HG03442 (cell line): ENCODE results near the gene SLC12A4.
"Not testable (repeated sequence)": the region's sequence is repeated elsewhere in the genome, so short reads cannot be mapped to it uniquely, and the experiment has no call there.

Experiments
- ATAC-seq: cut with Tn5 transposase; IDR thresholded peaks from one replicate; pipeline ENCODE4 v1.9.1; 2021; ENCODE audit warnings: mild to moderate bottlenecking, moderate library complexity; ENCODE audit not compliant: unreplicated experiment

The SLC12A4 gene

GRCh38 chr16:67968400-67969253, at the start of gene SLC12A4:
Gene SLC12A4, minus strand, starts transcription at chr16:67968637. Its CDS starts 84 bp downstream, at chr16:67968553.
- peak; percentile 65 for ATAC-seq

GRCh38 chr16:68015681-68016080, 47.2 kb upstream of the SLC12A4 start, which contains the start of gene DPEP2NB:
Gene DPEP2NB, minus strand, starts transcription at chr16:68015911. Its CDS starts 141 bp downstream, at chr16:68015770.
- no peak for ATAC-seq

DNA sequence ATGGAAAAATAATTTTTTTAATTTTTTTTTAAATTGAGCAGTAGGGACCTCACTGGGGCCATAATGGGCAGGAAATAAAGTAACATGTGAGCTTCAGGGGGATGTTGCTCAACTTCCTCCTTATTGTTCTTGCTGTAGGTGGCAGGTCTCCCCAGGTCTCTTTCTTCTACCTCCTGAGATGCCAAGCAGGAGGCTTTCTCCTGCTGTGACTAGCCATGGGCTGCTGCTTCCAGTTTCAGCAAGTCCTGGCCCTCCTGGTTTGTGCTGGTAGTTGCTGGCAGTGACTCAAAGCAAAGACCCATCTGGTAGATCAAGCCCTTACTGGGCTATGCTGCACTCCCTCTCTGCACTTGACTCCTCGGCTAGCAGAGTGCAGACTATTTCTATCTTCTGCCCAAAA, 45.0 kb upstream of the SLC12A4 start:
- no peak for ATAC-seq

GRCh38 chr16:68009872-68010271, 41.4 kb upstream of the SLC12A4 start:
- not testable (repeated sequence) for ATAC-seq

- no peak for ATAC-seq
Observed at GRCh38 chr16:68009157-68009735, 40.8 kb upstream of the SLC12A4 start.

DNA sequence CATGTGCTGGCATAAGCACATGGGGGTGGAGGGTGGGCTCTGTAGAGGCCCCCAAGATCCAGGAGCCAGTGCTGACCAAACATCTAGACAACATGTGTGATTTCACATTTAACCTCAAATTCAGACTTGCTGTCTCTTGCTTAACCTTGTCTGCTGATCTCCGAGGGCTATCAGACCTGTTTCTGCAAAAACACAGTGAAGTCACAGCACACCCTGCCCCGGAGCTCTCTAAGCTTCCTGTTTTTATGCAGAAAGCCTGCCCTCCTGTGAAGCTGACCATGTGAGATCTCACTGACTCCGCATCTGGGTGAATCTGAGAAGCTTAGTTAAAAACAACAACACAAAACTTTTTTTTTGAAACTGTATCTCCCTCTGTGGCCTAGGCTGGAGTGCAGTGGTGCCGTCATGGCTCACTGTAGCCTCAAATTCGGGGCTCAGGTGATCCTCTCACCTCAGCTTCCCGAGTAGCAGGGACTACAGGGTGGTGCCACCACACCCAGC, 37.4 kb upstream of the SLC12A4 start:
- no peak for ATAC-seq

GRCh38 chr16:68005211-68005610, 36.8 kb upstream of the SLC12A4 start:
- ATAC-seq = no peak

GRCh38 chr16:68003031-68003430, 34.6 kb upstream of the SLC12A4 start:
- ATAC-seq = no peak

DNA sequence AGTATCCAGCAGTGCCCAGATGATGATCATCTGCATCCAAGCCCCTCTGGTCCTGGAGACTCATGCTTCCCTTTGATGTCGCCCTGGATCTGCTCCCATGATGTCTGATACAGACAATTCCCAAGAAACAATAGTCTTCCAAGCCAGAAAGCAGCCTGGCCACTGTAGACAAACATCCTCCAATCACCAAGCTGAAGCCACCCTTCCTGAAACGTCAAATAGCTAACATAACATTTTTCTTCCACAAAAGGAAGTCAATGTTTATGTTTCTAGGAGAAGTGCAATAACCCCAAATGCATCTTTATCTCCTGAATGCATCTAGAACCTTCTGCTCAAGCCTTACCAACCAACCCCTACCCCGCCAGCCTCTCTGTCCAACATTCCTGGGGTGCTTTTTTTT, 32.0 kb upstream of the SLC12A4 start:
- ATAC-seq = no peak

- ATAC-seq = no peak
Observed at GRCh38 chr16:67999985-68000384, 31.5 kb upstream of the SLC12A4 start.

- not testable (repeated sequence) for ATAC-seq
Observed at GRCh38 chr16:67998779-67999688, 30.6 kb upstream of the SLC12A4 start, which contains the start of gene DPEP2. Gene DPEP2, minus strand, starts transcription at chr16:67999484. Its CDS starts 6,272 bp downstream, at chr16:67993212.

- ATAC-seq = not testable (repeated sequence)
Observed at GRCh38 chr16:67998231-67998778, 29.9 kb upstream of the SLC12A4 start.

DNA sequence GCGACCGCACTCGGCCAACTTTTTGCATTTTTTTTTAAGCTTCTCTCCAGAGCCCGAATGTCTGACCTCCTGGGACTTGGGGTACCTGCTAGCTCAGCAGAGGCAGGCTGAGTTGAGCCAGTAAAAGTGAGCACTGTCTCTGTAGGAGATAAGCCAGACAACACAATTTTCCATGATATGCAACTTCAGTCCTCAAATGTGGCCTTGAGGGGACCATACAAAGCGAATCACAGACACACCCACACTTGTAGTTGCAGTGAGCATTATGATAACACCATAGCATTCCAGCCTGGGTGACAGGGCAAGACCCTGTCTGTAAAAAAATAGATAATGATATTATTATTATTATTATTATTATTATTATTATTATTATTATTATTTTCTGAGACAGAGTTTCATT, 28.2 kb upstream of the SLC12A4 start:
- no peak for ATAC-seq

- no peak for ATAC-seq
Observed at GRCh38 chr16:67995423-67995822, 27.0 kb upstream of the SLC12A4 start.

DNA sequence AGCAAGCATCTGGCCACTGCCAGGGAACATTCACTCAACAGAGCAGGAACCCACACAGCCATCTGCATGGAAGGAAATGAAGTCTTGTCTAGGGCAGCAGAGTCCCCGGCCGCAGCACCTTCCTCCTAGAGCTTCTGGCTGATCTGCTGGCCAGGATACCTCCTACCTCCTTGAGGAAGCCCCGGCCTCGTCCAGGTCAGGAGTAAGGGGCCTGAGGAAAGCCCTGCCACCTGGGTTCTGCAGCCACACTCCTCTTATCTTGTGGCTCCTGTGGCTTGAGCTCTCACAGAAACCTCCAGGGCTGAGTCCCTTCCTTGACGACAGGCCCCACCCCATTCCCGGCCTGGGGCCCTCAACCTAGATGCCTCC, 25.6 kb upstream of the SLC12A4 start:
- not testable (repeated sequence) for ATAC-seq

- ATAC-seq = peak; percentile 63
Observed at GRCh38 chr16:67993207-67994039, 25.0 kb upstream of the SLC12A4 start.

GRCh38 chr16:67992661-67993206, 24.3 kb upstream of the SLC12A4 start:
- no peak for ATAC-seq

GRCh38 chr16:67990018-67990386, 21.6 kb upstream of the SLC12A4 start:
- no peak for ATAC-seq

DNA sequence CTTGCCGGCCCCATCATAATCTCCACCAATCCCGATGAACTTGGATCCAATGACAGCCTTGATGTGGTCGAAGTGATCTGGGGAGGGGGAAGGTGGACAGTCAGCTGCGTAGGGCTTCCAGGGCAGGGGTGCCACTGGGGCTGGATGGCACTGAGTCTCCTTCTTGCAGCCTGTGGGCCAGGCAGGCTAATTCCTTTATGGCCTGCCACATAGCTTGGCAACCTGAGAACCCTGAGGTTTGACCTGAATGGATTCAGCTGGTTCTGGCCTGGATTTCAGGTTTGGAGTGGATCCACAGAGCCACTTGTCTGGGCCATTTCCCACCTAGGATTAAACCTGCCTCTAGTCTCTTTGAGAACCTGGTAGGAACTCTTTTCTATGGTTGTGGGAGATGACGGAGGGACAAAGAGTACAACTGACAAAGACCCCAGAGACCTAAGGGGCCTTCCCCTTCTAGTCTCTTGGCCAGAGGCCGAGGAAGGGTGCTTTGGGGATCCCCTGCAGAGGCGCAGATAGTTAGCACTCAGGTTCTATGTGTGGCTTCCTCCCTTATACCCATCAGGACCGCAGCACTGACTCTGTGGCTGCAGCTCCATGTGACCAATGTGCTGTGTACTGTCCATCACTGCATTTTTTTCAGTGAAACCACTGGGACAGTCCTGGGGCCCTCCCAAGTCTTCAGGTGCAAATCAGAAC, 21.0 kb upstream of the SLC12A4 start:
- no peak for ATAC-seq
